NCI-H2171 treated with DMSO at 0.1 percent for 48 hours (cell line): Measurements from ENCODE around the gene COX10.
"Not testable (repeated sequence)": the region's sequence is repeated elsewhere in the genome, so short reads cannot be mapped to it uniquely, and the experiment has no call there.

Source experiments
- DNase-seq: peaks from one replicate; lab custom pipeline; 2025; lab: John Stamatoyannopoulos, UW

COX10 gene

DNA sequence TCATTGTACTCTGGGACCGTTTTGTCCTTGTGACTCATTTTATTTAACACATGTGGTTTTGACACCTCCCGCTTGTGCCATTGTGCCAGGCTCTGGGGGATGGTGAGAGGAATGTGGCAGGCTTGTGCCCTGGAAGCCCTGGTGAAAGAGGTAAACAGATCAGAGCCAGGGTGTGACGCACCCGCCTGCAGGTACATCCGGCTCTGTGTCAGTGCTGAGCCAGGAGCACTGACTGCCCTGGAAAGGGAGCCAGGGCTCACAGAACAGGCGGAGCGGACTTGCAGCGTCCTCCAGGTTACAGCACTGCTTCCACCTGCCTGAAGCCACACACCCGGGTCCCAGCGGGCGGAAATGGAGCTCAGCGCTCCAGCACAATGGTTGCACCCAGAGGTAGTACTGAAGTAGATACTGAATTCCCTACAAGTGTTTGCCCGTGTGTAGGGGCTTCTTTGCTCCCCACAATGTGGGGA lies 136.7 kb downstream of the COX10 start:
- no peak for DNase-seq

- DNase-seq = no peak
Observed at GRCh38 chr17:14206891-14207290, 137.6 kb downstream of the COX10 start.

- no peak for DNase-seq
Observed at GRCh38 chr17:14207791-14208190, 138.5 kb downstream of the COX10 start.

DNA sequence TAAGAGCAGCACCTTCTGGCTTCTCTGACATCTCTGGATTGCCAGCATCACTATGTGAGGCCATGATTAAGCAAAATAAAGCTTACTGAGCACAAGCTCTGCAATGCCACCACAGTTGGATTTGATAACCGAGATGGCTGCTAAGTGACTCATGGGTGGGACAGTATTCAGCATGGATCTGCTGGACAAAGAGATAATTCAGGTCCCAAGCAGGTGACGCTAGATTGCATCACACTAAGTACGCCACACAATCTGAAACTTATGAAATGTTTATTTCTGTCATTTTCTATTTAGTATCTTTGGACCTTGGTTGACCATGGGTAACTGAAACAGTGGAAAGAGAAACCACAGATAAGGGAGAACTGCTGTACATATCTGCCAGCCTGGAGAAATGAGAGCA lies 139.9 kb downstream of the COX10 start:
- DNase-seq = no peak

- no peak for DNase-seq
Observed at GRCh38 chr17:14211246-14211645, 141.9 kb downstream of the COX10 start.

DNA sequence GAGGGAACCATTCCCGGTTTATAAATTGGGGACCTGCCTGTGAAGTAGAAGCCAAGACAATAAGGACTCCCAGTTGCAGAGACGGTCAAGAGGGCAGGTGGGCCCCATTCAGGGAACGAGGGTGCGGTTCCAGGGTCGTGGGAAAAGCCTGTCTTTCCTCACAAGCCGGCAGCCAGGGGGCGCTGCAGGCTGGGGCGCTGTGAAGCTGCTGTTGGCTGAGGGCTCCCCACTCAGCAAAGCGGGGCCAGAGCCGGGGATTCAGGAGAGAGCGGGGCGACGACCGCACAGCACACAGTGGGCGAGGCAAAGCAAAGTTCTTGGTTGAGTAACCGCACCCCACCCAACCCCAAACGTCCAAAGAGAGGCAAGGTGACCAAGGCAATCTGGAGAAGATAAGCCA lies 142.5 kb downstream of the COX10 start:
- DNase-seq = no peak

DNA sequence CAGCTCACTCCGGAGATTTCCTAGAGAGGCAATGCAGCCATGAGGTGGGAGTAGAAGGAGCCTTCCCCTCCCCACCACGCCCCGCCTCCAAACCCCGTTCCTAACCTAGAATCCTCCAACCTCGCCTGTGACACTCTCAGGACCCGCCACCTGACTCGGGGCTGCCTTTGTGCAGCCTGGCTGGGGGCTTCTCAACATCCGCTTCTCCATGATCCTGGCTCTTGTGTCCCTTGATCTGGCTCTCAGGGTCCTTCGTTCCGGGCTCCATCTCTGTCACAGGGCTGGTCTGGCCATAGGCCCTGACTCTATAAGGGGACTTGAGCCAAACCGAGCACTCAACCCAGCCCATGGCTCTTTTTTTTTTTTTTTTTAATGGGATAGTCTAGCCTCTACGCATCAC lies 143.1 kb downstream of the COX10 start:
- DNase-seq = no peak

DNA sequence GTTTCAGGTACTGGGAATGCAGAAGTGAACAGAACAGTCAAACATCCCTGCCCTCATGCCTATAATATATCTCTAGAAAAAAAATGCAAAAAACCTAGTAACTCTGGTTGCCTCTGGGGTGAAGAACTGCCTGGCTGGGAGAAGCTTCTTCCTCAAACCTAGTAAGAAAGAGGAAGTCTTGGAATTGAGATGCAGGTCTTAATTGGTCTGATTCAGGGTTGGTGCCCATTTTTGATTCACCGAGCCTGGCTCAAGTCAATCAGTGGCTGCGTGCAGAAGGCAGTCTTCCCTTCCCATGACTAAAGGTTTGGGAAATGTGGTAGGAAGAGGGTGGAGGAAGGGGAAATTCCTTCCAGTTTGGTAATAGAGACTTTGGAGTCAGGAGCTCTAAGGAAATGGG lies 145.0 kb downstream of the COX10 start:
- DNase-seq = no peak

- no peak for DNase-seq
Observed at GRCh38 chr17:14222611-14223010, 153.3 kb downstream of the COX10 start.

GRCh38 chr17:14225254-14225980 lies 156.1 kb downstream of the COX10 start:
- no peak for DNase-seq

DNA sequence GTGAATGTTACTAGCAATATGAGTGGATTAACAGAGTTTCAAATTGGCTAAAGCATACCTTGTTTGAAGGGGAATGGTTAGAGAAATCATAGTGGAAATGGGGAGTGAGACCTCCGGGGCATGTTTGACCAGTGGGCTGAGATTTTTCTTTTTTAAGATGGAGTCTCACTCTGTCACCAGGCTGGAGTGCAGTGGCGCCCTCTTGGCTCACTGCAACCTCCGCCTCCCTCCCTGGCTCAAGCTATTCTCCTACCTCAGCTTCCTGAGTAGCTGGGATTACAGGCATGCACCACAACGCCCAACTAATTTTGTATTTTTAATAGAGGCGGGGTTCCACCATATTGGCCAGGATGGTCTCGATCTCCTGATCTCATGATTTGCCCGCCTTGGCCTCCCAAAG lies 157.7 kb downstream of the COX10 start:
- no peak for DNase-seq

DNA sequence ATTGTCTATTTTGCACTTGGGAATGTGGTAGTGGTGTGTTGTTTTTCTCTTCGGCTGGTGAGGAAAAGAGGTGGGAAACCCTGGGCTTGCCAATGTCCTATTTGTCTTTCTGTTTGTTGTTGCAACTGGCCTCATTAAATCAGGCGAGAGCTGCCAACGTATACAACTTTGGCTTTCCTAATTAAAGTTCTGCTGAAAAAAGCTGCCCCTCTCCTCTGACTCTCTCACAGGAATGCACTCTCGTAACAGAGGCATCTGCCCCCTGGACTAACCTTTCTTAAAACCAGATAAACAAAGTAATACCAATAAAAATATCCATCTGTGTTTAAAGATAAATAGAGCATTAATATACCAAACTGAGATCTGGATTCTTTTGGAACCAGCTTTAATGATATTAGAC lies 159.6 kb downstream of the COX10 start:
- DNase-seq = no peak

- DNase-seq = not testable (repeated sequence)
Observed at GRCh38 chr17:14231187-14231586, 161.9 kb downstream of the COX10 start.

DNA sequence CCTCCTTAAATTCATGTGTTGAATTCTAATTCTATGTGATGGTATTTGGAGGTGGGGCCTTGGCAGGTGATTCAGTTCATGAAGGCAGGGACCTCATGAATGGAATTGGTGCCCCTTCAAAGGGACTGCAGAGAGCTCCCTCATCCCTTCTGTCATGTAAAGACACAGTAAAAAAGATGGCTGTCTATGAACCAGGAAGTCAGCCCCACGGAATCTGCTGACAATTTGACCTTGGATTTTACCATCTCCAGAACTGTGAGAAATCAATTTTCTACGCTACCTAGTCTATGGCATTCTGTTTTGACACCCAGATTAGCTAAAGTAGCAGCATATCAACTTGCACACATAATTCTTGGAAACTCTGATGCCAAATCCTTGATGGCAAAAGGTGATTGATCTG lies 165.7 kb downstream of the COX10 start:
- DNase-seq = not testable (repeated sequence)

GRCh38 chr17:14236032-14236431 lies 166.7 kb downstream of the COX10 start:
- not testable (repeated sequence) for DNase-seq

- DNase-seq = not testable (repeated sequence)
Observed at GRCh38 chr17:14236762-14237161, 167.5 kb downstream of the COX10 start, which contains the start of gene CDRT15. Gene CDRT15 (minus strand): TSS chr17:14236862. CDS start chr17:14236833, 29 bp downstream.

DNA sequence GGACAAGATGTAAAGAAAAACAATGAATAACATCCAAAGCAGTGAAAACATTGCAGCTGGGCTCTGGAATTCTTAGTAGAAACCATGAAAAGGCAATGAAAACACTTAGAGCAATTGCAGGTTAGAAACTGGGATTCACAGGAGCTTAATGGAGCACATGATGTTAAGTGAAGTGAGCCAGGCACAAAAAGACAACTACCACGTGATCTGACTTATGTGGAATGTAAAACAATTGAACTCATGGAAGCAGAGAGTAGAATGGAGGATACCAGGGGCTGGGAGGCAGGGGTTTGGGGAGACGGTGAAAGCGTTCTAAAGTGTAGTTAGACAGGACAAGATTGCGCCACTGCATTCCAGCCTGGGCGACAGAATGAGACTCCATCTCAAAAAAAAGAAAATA lies 170.0 kb downstream of the COX10 start:
- not testable (repeated sequence) for DNase-seq

DNA sequence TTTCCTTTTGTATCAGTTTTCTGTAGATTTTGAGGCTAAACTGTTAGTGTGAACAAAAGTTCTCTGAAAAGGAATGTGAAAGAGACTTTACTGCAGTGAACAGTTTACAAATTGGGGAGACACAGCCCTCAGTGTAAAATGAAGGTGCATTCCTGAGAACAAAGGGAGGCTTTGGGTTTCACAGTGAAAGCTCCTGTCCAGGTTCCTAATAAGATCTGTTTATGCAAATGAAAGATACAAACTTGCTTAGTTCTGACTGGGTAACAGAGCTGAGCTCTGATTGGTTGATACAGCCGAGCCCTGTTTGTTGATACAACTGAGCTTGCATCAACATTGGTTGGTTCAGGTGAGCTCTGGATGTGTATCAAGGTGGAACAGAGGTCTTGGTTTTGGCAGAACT lies 175.7 kb downstream of the COX10 start:
- DNase-seq = no peak

GRCh38 chr17:14245629-14246028 lies 176.3 kb downstream of the COX10 start:
- no peak for DNase-seq
